Astrocyte (in vitro differentiated cells and primary cell): ENCODE measurements around the gene RAB40B. TPM values are rescaled to one million over a fixed set of nuclear protein-coding genes. Genes with fewer than 3 reads are reported as not detected.

ENCODE experiments used
- DNase-seq: peaks from one replicate; pipeline ENCODE4 v3.0.0-alpha.2; 2010; ENCODE audit warnings: low read depth
- FAIRE-seq: peaks from 2 replicates; lab custom pipeline; 2011; peaks lifted over from hg19 to GRCh38; lab: Jason Lieb, UNC
- H2AFZ ChIP-seq: 2 replicates; pipeline ENCODE4 v1.6.0; 2012; ENCODE audit warnings: low read depth, low read length, inconsistent platforms
- H3K27ac ChIP-seq: 2 replicates; pipeline ENCODE4 v1.5.1; 2011; ENCODE audit warnings: low read depth, low read length, inconsistent platforms
- H3K27me3 ChIP-seq: 2 replicates; pipeline ENCODE4 v1.6.0; 2011; ENCODE audit warnings: low read length, inconsistent platforms; ENCODE audit not compliant: insufficient read depth
- H3K36me3 ChIP-seq: 2 replicates; pipeline ENCODE4 v1.5.1; 2011; ENCODE audit warnings: low read length, inconsistent platforms; ENCODE audit not compliant: insufficient read depth
- H3K4me1 ChIP-seq: 2 replicates; pipeline ENCODE4 v1.5.1; 2011; ENCODE audit warnings: low read length, inconsistent platforms; ENCODE audit not compliant: insufficient read depth
- H3K4me2 ChIP-seq: 2 replicates; pipeline ENCODE4 v1.6.0; 2012; ENCODE audit warnings: low read length, inconsistent platforms
- H3K4me3 ChIP-seq: 2 replicates; pipeline ENCODE4 v1.5.1; 2011; ENCODE audit warnings: low read depth, mild to moderate bottlenecking, low read length, inconsistent platforms; ENCODE audit not compliant: insufficient read depth
- H3K79me2 ChIP-seq: 2 replicates; pipeline ENCODE4 v1.6.0; 2012; ENCODE audit warnings: mild to moderate bottlenecking, low read length, inconsistent platforms; ENCODE audit not compliant: insufficient read depth
- H3K9ac ChIP-seq: 2 replicates; pipeline ENCODE4 v1.6.0; 2012; ENCODE audit warnings: mild to moderate bottlenecking, low read length, inconsistent platforms
- H3K9me3 ChIP-seq: 2 replicates; pipeline ENCODE4 v1.5.1; 2012; ENCODE audit warnings: low read depth, mild to moderate bottlenecking, low read length, inconsistent platforms; ENCODE audit not compliant: insufficient read depth
- H4K20me1 ChIP-seq: 2 replicates; pipeline ENCODE4 v1.6.0; 2012; ENCODE audit warnings: low read length, inconsistent platforms; ENCODE audit not compliant: insufficient read depth
- H3K27ac Mint-ChIP-seq: one replicate; pipeline ENCODE4 v1.8.0; 2021; ENCODE audit warnings: mild to moderate bottlenecking, mixed read lengths; ENCODE audit not compliant: unreplicated experiment
- H3K27me3 Mint-ChIP-seq: one replicate; pipeline ENCODE4 v1.8.0; 2021; ENCODE audit warnings: low read depth, mixed read lengths; ENCODE audit not compliant: unreplicated experiment
- H3K36me3 Mint-ChIP-seq: one replicate; pipeline ENCODE4 v1.8.0; 2021; ENCODE audit warnings: low read depth, mixed read lengths; ENCODE audit not compliant: unreplicated experiment
- H3K4me1 Mint-ChIP-seq: one replicate; pipeline ENCODE4 v1.8.0; 2021; ENCODE audit warnings: low read depth, mixed read lengths; ENCODE audit not compliant: unreplicated experiment
- H3K4me3 Mint-ChIP-seq: one replicate; pipeline ENCODE4 v1.8.0; 2021; ENCODE audit warnings: mild to moderate bottlenecking, moderate library complexity, mixed read lengths; ENCODE audit not compliant: unreplicated experiment
- H3K9me3 Mint-ChIP-seq: one replicate; pipeline ENCODE4 v1.8.0; 2021; ENCODE audit warnings: mild to moderate bottlenecking, mixed read lengths; ENCODE audit not compliant: unreplicated experiment
- EZH2 ChIP-seq: IDR thresholded peaks from 2 replicates; pipeline ENCODE4 v1.6.1; 2012; ENCODE audit warnings: mild to moderate bottlenecking, low read length, inconsistent platforms; ENCODE audit not compliant: insufficient read depth
- total RNA-seq: library from RNA; stranded (reverse); gene quantifications from 2 replicates; pipeline ENCODE4 v1.2.1, GENCODE V29; 2021
- TF ChIP-seq, protein P1 (sequence below): IDR thresholded peaks from 2 replicates; pipeline ENCODE4 v1.5.1; 2011; ENCODE audit warnings: low read depth, mild to moderate bottlenecking, inconsistent platforms, low read length, moderate library complexity; ENCODE audit not compliant: insufficient read depth

The RAB40B gene
- total RNA-seq, 1 donor from 2014 or later = 15.8 TPM

DNA sequence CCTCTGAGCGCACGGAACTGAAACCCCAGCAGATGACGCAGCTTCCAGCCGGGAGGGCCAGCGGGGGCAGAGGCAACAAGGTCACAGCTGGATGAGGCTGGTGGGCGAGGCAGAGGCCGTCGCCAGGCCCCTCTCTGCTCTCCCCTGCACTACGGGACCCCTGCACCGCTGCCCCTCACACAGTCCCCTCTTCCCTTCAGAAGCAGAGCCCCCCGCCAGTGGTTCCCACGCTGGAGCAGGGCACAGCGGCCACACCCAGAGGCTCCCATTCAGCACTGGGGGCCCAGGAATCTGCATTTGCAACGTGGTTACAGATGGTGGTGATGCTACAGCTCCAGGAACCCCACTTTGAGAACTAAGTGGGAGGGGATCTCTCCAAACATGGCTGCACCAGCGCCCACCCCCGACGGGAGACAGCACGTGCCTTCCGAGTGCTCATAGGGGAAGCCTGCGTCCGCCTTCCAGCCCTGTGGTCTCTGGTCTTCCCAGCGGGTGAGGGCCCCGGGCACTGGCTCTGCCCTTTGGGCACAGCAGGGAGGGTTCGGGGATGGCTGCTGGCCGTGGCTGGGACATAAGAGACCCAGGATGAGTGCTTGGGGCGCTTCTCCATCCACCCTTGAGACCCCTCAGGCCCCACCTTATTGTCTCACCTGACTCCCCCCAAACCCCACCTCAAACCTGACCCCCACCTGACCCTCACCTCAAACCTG, 4.7 kb upstream of the RAB40B start:
- H3K27ac Mint-ChIP-seq = no peak overlapping the region
- no peaks in the 10 kb centered on the region for H3K36me3 Mint-ChIP-seq
- H3K27me3 Mint-ChIP-seq = peaks cover 9% of the 10 kb centered on the region
- no peak overlapping the region for H3K4me3 ChIP-seq
- H3K4me1 Mint-ChIP-seq = peaks cover 1% of the 10 kb centered on the region
- no peaks in the 10 kb centered on the region for H4K20me1 ChIP-seq
- no peak overlapping the region for H3K4me3 Mint-ChIP-seq
- no peaks in the 10 kb centered on the region for H3K27me3 ChIP-seq
- no peaks in the 10 kb centered on the region for H3K36me3 ChIP-seq
- H3K4me2 ChIP-seq = no peak overlapping the region
- no peak overlapping the region for H3K9ac ChIP-seq
- no peak overlapping the region for H3K27ac ChIP-seq
- no peaks in the 10 kb centered on the region for H3K79me2 ChIP-seq
- no peak overlapping the region for H2AFZ ChIP-seq
- no peaks in the 10 kb centered on the region for H3K9me3 Mint-ChIP-seq
- peaks cover 4% of the 10 kb centered on the region for H3K4me1 ChIP-seq
- no peaks in the 10 kb centered on the region for H3K9me3 ChIP-seq
- DNase-seq (no peak), FAIRE-seq (no peak)
- TF ChIP-seq EZH2 = no peak
- TF ChIP-seq, protein P1, sequence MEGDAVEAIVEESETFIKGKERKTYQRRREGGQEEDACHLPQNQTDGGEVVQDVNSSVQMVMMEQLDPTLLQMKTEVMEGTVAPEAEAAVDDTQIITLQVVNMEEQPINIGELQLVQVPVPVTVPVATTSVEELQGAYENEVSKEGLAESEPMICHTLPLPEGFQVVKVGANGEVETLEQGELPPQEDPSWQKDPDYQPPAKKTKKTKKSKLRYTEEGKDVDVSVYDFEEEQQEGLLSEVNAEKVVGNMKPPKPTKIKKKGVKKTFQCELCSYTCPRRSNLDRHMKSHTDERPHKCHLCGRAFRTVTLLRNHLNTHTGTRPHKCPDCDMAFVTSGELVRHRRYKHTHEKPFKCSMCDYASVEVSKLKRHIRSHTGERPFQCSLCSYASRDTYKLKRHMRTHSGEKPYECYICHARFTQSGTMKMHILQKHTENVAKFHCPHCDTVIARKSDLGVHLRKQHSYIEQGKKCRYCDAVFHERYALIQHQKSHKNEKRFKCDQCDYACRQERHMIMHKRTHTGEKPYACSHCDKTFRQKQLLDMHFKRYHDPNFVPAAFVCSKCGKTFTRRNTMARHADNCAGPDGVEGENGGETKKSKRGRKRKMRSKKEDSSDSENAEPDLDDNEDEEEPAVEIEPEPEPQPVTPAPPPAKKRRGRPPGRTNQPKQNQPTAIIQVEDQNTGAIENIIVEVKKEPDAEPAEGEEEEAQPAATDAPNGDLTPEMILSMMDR = no peak

DNA sequence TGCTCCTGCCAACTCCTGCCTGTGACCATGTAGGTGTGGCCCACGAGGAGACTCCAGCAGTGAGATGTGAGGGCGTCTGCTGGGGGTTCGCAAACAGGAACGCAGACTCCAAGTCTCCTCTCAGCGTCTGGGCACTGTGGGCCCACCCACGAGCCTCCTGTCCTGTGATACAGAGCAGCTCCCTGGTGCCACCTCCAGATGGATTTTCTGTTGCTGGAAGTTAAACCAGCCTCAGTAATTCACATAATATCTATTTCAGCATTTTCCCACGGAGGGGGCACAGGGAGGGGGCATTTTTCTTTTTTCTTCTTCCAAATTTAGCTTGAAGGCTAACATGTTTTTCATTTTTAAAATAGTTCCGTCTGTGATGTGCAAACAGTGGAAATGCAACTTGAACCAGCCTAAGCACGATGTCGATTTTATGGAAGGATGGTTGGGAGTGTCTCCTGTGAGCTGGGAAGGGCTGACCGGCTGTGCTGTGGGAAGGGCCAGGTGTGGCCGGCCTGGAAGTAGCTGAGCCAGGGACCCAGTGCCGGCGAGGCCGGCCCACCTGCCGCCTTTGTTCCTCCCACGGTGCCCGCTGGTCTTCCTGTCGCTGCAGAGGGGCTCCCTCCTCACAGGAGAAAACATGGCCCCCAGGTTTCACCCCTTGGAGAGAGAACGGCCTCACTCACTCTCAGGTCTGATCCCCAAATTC, 3.9 kb upstream of the RAB40B start:
- Histone ChIP-seq H3K36me3 (no peaks in the 10 kb centered on the region), H3K27me3 (peaks cover 2% of the 10 kb centered on the region), H3K27ac (no peak overlapping the region), H3K9ac (no peak overlapping the region), H4K20me1 (peaks cover 4% of the 10 kb centered on the region), H3K4me2 (no peak overlapping the region), H2AFZ (no peak overlapping the region), H3K4me1 (peaks cover 6% of the 10 kb centered on the region), H3K9me3 (no peaks in the 10 kb centered on the region), H3K4me3 (no peak overlapping the region), H3K79me2 (no peaks in the 10 kb centered on the region)
- Mint-ChIP-seq H3K36me3 (no peaks in the 10 kb centered on the region), H3K4me1 (peaks cover under 1% of the 10 kb centered on the region), H3K27me3 (peaks cover 9% of the 10 kb centered on the region), H3K4me3 (no peak overlapping the region), H3K9me3 (no peaks in the 10 kb centered on the region), H3K27ac (no peak overlapping the region)
- no peak for FAIRE-seq
- no peak for TF ChIP-seq EZH2
- TF ChIP-seq, protein P1 = no peak
- DNase-seq = no peak

DNA sequence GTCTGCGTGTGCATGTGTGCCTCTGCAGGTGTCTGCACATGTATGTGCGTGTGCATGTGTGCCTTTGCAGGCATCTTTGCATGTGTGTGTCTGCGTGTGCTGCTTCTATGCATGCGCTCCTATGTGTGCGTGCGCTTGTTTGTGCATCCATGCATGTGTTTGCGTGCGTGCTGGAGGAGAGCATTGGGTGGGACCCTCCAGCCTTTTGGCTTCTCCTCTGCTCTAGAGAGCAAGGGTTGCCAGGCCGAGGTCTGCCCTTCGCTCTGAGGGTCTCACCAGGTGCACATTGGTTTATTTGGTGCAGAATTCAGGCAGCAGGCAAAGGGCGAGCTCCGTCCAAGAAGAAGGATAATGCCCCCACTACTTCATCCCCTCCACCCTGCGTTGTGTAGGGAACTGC, 1.1 kb upstream of the RAB40B start:
- Histone ChIP-seq H3K36me3 (no peaks in the 10 kb centered on the region), H3K4me3 (peak overlapping the region; percentile 70), H3K4me2 (peak overlapping the region; percentile 85), H2AFZ (peak overlapping the region; percentile 96), H3K79me2 (peaks cover 10% of the 10 kb centered on the region), H3K27ac (no peak overlapping the region), H3K27me3 (peaks cover 2% of the 10 kb centered on the region), H3K9ac (no peak overlapping the region), H3K4me1 (peaks cover 9% of the 10 kb centered on the region), H3K9me3 (peaks cover 4% of the 10 kb centered on the region), H4K20me1 (peaks cover 11% of the 10 kb centered on the region)
- H3K27me3 Mint-ChIP-seq = peaks cover 9% of the 10 kb centered on the region
- peaks cover 11% of the 10 kb centered on the region for H3K9me3 Mint-ChIP-seq
- peaks cover 2% of the 10 kb centered on the region for H3K4me1 Mint-ChIP-seq
- FAIRE-seq (no peak), DNase-seq (no peak)
- H3K36me3 Mint-ChIP-seq = peaks cover 7% of the 10 kb centered on the region
- no peak overlapping the region for H3K27ac Mint-ChIP-seq
- H3K4me3 Mint-ChIP-seq = peak overlapping the region; percentile 87
- TF ChIP-seq, protein P1 = no peak
- TF ChIP-seq EZH2 = no peak
